HAP-1 (cell line): Measurements from ENCODE around the gene SLC20A1.
A peak's percentile ranks its signal among the peaks of the same experiment; 100 is the strongest.
"Not testable (repeated sequence)": the region's sequence is repeated elsewhere in the genome, so short reads cannot be mapped to it uniquely, and the experiment has no call there.

Experiments
- DNase-seq, 2 experiments: peaks; one replicate each; pipeline ENCODE4 v3.0.0-alpha.2; 2016 to 2020; ENCODE audit warnings: low spot score in 2 of 2
- H3K27me3 ChIP-seq: fragments of 250-450 bp; sonication (Bioruptor Pico); 2 replicates; pipeline ENCODE4 v1.5.1; 2020; ENCODE audit warnings: low read depth, mild to moderate bottlenecking, moderate library complexity
- H3K36me3 ChIP-seq: fragments of 250-450 bp; sonication (Bioruptor Pico); replicated peaks from 2 replicates; pipeline ENCODE4 v1.5.1; 2020; ENCODE audit warnings: mild to moderate bottlenecking
- H3K4me1 ChIP-seq: fragments of 250-450 bp; sonication (Bioruptor Pico); 2 replicates; pipeline ENCODE4 v1.5.1; 2020; ENCODE audit warnings: mild to moderate bottlenecking
- H3K4me3 ChIP-seq: fragments of 250-450 bp; sonication (Bioruptor Pico); 2 replicates; pipeline ENCODE4 v1.5.1; 2020; ENCODE audit warnings: mild to moderate bottlenecking, moderate library complexity
- H3K9me3 ChIP-seq: fragments of 250-450 bp; sonication (Bioruptor Pico); 2 replicates; pipeline ENCODE4 v1.5.1; 2020; ENCODE audit warnings: mild to moderate bottlenecking, moderate library complexity
- in situ Hi-C: fragments of 300-500 bp; cut with MboI; formaldehyde crosslinking; loops from 3 replicates; pipeline ENCODE4 v1.14.3; 2020; ENCODE audit warnings: low sequenced_read_pairs, inconsistent platforms, mixed read lengths

The SLC20A1 gene

DNA sequence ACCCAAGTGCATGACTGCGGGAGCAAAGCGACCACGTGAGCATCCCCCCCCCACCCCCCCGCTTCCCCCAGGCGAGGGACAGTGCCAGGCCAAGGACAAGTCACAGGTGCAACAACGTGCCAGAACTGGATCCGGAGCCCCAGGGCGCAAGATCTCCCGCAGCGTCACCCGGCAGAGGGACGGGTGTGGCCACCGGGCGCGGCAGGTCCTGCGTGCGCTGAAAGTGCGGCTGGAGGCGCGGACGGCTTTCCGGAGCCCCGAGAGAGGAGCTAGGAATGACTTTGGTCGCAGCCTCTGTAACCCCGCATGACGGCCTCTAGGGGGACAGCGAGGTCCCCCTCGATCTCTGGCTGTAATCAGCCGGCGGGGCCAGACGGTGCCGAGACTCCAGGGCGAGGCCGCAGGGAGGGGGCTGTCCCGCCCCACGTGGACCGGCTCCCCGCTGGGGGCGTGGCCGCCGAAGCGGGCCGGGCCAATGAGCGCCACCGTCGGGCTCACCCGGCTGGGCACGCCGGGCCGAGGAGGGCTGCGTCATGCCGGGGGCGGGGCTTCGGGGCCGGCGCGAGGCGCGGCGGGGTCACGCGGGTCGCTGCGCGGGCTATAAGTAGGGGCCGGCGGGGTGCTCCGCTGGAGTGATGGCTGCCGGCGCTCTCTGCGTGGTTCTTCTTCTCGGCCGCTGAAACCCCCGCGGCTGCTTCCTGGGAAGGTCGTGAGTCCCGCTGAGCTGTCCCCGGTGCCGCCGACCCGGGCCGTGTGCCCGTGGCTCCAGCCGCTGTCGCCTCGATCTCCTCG lies at the start of gene SLC20A1:
Gene SLC20A1, plus strand, starts transcription at position 630 of the 792 bp plus-strand sequence. CDS start 890 bp downstream, outside the sequence.
- Histone ChIP-seq H3K9me3 (no peaks in the 10 kb centered on the region), H3K36me3 (peaks cover 30% of the 10 kb centered on the region), H3K4me1 (peaks cover 20% of the 10 kb centered on the region), H3K27me3 (no peaks in the 10 kb centered on the region), H3K4me3 (peak within 1 kb of the TSS; percentile 79)
- in situ Hi-C loops = no loop called here
- peak; percentile 85 to 96 for DNase-seq

DNA sequence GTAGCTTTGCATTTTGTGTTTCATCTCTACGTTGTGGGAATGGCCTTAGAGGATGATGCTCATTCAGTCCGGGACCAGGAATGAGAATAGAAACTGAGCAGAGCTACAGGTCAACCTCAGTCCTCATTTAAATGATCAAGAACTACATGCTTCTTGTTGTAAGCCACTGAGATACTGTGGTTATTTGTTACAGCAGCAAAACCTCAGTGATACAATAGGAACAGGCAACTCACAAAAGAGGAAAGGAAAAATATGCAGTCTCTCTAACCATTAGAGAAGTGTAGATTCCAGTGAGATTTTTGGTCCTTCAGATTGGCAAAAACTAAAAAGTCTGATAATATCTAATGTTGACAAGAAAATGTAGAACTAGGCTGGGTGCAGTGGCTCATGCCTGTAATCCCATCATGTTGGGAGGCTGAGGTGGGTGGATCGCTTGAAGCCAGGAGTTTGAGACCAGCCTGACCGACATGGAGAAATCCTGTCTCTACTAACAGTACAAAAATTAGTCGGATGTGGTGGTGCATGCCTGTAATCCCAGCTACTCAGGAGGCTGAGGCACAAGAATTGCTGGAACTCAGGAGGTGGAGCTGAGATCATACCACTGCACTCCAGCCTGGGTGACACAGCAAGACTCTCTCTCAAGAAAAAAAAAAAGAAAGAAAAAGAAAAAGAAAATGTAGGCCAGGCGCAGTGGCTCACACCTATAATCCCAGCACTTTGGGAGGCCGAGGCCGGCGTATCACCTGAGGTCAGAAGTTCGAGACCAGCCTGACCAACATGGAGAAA lies 48.0 kb upstream of the SLC20A1 start:
- H3K4me1 ChIP-seq = peaks cover 8% of the 10 kb centered on the region
- no peaks in the 10 kb centered on the region for H3K36me3 ChIP-seq
- H3K4me3 ChIP-seq = no peak overlapping the region
- H3K27me3 ChIP-seq = no peaks in the 10 kb centered on the region
- no peak for DNase-seq
- in situ Hi-C loops = no loop called here
- no peaks in the 10 kb centered on the region for H3K9me3 ChIP-seq

DNA sequence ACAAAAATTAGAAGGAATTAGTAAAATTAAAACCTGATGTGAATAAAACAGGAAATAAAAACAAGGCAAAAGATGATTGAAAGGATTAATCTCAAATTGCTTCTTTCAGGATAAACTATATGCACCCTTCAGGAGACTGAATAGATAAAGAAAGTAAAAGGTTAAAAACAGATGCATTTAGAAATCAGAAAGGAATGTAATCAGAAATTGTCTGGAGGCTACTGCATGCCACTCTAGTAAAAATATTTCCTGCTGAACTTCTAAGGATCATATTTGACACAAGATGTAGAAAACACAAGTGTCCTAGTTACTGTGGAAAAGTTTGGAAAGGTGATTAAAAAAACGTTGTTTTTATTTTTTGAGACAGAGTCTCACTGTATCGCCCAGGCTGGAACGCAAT lies 45.1 kb upstream of the SLC20A1 start:
- Histone ChIP-seq H3K27me3 (no peaks in the 10 kb centered on the region), H3K9me3 (no peaks in the 10 kb centered on the region), H3K36me3 (no peaks in the 10 kb centered on the region), H3K4me3 (no peak overlapping the region), H3K4me1 (peaks cover 8% of the 10 kb centered on the region)
- no peak for DNase-seq
- in situ Hi-C loops = loop anchor here (25.0 kb wide), 1 partner anchor 362 kb away; no protein-coding TSS in a partner anchor

DNA sequence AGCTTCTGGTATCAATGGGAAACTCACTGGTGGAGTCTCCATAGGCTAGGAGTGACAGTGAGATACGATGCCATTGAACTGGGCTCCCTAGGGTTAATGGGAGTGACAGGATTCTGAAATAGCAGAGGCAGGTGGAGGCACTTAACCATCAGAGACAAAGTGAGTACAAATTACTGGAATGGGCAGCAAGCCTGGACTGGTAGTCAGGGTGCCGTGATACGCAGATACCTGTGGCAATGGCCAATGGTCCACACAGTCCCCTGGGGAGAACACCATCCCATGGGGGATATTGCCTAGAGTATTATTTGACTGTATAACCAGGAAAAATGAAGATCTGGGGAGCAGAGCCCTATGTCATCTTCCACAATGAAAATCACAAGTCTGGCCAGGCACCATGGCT lies 44.0 kb upstream of the SLC20A1 start:
- in situ Hi-C loops = loop anchor here (25.0 kb wide), 1 partner anchor 361 kb away; no protein-coding TSS in a partner anchor
- no peak for DNase-seq
- H3K27me3 ChIP-seq = no peaks in the 10 kb centered on the region
- H3K36me3 ChIP-seq = no peaks in the 10 kb centered on the region
- H3K4me1 ChIP-seq = peaks cover 8% of the 10 kb centered on the region
- H3K4me3 ChIP-seq = no peak overlapping the region
- no peaks in the 10 kb centered on the region for H3K9me3 ChIP-seq

- Histone ChIP-seq H3K9me3 (no peaks in the 10 kb centered on the region), H3K27me3 (no peaks in the 10 kb centered on the region), H3K4me1 (peaks cover 8% of the 10 kb centered on the region), H3K36me3 (no peaks in the 10 kb centered on the region), H3K4me3 (no peak overlapping the region)
- no peak for DNase-seq
- in situ Hi-C loops = loop anchor here (25.0 kb wide), 1 partner anchor 359 kb away; no protein-coding TSS in a partner anchor
Observed at GRCh38 chr2:112602917-112603316, 42.8 kb upstream of the SLC20A1 start.

DNA sequence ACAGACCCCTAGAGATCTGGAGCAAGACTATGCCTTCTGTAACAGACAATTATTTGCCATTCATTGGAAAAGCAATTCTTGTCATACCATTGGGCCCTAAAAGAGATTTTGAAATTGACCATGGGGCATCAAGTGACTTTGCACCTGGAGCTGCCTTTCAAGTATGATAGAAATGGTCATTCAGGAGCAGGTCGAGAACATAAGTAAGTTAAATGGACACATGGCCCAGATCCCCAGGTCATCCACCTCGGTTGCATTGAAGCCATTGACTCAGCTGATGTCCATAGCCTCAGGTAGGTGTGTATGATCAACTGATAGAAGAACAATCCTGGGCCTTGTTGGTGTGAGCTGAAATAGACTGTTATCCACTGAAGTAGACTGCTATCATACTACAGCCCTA lies 42.0 kb upstream of the SLC20A1 start:
- Histone ChIP-seq H3K4me3 (no peak overlapping the region), H3K9me3 (no peaks in the 10 kb centered on the region), H3K27me3 (no peaks in the 10 kb centered on the region), H3K36me3 (no peaks in the 10 kb centered on the region), H3K4me1 (peaks cover 8% of the 10 kb centered on the region)
- in situ Hi-C loops = loop anchor here (25.0 kb wide), 1 partner anchor 359 kb away; no protein-coding TSS in a partner anchor
- no peak for DNase-seq

- Histone ChIP-seq H3K27me3 (no peaks in the 10 kb centered on the region), H3K4me1 (peaks cover 4% of the 10 kb centered on the region), H3K36me3 (no peaks in the 10 kb centered on the region), H3K4me3 (no peak overlapping the region), H3K9me3 (no peaks in the 10 kb centered on the region)
- in situ Hi-C loops = loop anchor here (25.0 kb wide), 1 partner anchor 357 kb away; no protein-coding TSS in a partner anchor
- DNase-seq = no peak
Observed at GRCh38 chr2:112604952-112605351, 40.8 kb upstream of the SLC20A1 start.

DNA sequence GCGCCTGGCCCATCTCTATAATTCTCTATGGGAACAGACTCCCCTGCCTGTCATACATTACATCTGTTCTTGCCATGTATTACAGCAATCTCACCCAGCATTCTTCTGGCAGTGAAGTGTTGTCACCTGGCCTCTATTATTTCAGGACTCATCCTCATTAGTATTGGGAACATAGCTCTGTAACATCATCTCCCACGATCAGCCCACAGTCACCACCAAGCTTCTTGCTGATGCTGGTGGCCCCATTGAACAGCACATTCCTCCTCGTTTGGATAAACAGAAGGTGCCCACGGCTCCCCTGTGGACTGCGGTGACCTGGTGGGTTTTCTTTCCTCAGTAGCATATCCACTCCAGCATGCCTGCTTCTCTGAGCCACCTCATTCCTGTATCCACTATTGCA lies 39.8 kb upstream of the SLC20A1 start:
- H3K4me3 ChIP-seq = no peak overlapping the region
- in situ Hi-C loops = loop anchor here (25.0 kb wide), 1 partner anchor 356 kb away; no protein-coding TSS in a partner anchor
- no peak for DNase-seq
- no peaks in the 10 kb centered on the region for H3K4me1 ChIP-seq
- H3K27me3 ChIP-seq = no peaks in the 10 kb centered on the region
- H3K36me3 ChIP-seq = no peaks in the 10 kb centered on the region
- H3K9me3 ChIP-seq = no peaks in the 10 kb centered on the region

- Histone ChIP-seq H3K9me3 (no peaks in the 10 kb centered on the region), H3K27me3 (peaks cover 2% of the 10 kb centered on the region; the same call in 1 of the 2 replicates), H3K36me3 (no peaks in the 10 kb centered on the region), H3K4me3 (no peak overlapping the region), H3K4me1 (no peaks in the 10 kb centered on the region)
- in situ Hi-C loops = loop anchor here (25.0 kb wide), 1 partner anchor 356 kb away; no protein-coding TSS in a partner anchor
- DNase-seq = no peak
Observed at GRCh38 chr2:112606547-112606946, 39.2 kb upstream of the SLC20A1 start.

GRCh38 chr2:112607680-112608438 lies 37.9 kb upstream of the SLC20A1 start:
- Histone ChIP-seq H3K4me1 (no peaks in the 10 kb centered on the region), H3K9me3 (no peaks in the 10 kb centered on the region; the same call in 1 of the 2 replicates), H3K36me3 (no peaks in the 10 kb centered on the region), H3K27me3 (peaks cover 12% of the 10 kb centered on the region), H3K4me3 (no peak overlapping the region)
- DNase-seq = no peak
- in situ Hi-C loops = loop anchor here (25.0 kb wide), 1 partner anchor 354 kb away; no protein-coding TSS in a partner anchor

GRCh38 chr2:112609320-112609719 lies 36.4 kb upstream of the SLC20A1 start:
- not testable (repeated sequence) for H3K36me3 ChIP-seq

GRCh38 chr2:112612283-112612682 lies 33.5 kb upstream of the SLC20A1 start:
- H3K9me3 ChIP-seq, H3K4me3 ChIP-seq, H3K36me3 ChIP-seq, H3K4me1 ChIP-seq, DNase-seq: not testable (repeated sequence)
- H3K27me3 ChIP-seq = peaks cover 13% of the 10 kb centered on the region
- in situ Hi-C loops = loop anchor here (25.0 kb wide), 1 partner anchor 350 kb away; no protein-coding TSS in a partner anchor

More at GRCh38 chr2:112609320-112609719, 36.4 kb upstream of the SLC20A1 start:
- not testable (repeated sequence) for H3K4me1 ChIP-seq, H3K9me3 ChIP-seq, H3K4me3 ChIP-seq, DNase-seq
- H3K27me3 ChIP-seq = peaks cover 13% of the 10 kb centered on the region
- in situ Hi-C loops = loop anchor here (25.0 kb wide), 1 partner anchor 353 kb away; no protein-coding TSS in a partner anchor
